HG02840 (cell line): ENCODE data around the gene CACNA1C.

Experiments used
- ATAC-seq: cut with Tn5 transposase; IDR thresholded peaks from one replicate; pipeline ENCODE4 v1.9.1; 2021; ENCODE audit warnings: mild to moderate bottlenecking, moderate library complexity, moderate number of reproducible peaks; ENCODE audit not compliant: unreplicated experiment, low FRiP score

The CACNA1C gene

DNA sequence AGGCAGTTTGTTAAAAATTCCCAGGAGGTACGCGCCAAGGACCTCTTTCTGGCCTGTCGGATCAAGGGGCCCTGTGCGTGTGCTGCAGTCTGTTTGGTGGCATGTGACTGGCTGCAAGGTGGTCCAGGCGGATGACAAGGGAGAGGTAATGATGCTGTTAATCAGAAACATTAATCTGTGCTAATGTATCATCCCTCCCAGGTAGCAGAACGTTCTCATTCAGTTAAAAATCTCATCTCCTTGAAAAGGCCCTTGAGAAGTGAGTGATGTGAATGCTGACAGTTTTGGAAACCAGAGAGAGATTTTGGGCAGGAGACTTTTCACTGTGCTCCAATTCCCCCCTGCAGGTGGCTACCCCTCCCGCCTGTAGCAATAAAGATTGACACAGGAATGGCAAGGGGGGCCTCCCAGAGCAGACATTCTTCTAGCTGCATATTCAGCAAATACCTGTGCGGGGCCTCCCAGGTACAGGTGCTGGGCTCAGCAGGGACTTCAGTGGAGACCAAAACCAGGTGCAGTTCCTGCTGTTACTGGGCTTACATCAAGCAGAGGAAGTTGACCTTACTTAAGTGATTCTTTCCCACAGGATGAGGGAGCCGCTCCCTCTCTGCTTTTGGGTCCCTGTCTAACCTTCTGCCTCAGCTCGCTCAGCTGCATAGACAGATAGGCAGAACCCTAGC lies 364.8 kb downstream of the CACNA1C start:
- no peak for ATAC-seq

GRCh38 chr12:2418579-2418978 lies 365.8 kb downstream of the CACNA1C start:
- ATAC-seq, result no peak

DNA sequence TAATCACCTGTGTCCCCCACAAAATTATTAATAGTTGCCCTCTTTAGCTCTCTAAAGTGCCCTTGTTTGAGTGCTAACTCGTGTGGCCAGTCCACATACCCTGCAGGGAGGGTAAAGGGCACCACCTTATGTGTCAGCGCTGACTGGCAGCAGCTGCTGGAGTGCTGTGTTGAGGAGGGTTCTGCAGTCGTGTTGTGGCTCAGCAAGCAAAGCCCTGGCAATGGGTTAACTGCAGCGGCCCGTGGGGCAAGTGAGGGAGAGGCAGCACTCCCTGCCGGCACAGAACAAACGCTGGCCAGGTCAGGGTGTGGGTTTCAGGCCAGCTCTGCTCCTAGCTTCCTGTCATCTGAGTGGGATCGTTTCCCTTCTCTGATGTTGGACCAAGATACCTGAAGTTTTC lies 369.8 kb downstream of the CACNA1C start:
- ATAC-seq, result no peak

GRCh38 chr12:2429032-2429431 lies 376.2 kb downstream of the CACNA1C start:
- ATAC-seq, result no peak

GRCh38 chr12:2431810-2432209 lies 379.0 kb downstream of the CACNA1C start:
- no peak for ATAC-seq

- ATAC-seq, result no peak
Measured at GRCh38 chr12:2432856-2433255, 380.1 kb downstream of the CACNA1C start.

- ATAC-seq, result no peak
Measured at GRCh38 chr12:2435511-2435910, 382.7 kb downstream of the CACNA1C start.

GRCh38 chr12:2439332-2440100 lies 386.7 kb downstream of the CACNA1C start:
- no peak for ATAC-seq

DNA sequence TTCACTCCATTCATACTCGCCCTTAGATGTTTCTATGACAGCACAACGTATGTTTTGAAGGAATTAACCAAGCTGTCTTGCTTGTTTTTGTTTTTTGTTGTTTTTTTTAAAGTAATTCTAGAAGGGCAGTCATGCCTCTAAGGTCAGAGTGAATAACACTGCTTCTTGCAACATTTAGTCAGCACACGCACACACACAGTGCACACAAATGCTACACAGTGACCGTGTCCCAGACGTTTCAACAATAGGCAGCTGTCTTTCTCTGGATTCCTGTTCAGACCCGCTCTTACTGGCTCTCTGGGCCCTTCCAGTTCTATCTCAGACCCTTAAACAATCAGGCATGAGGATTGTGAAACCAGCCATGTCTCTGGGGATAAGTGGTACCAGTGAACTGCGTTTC lies 391.0 kb downstream of the CACNA1C start:
- ATAC-seq, result no peak

DNA sequence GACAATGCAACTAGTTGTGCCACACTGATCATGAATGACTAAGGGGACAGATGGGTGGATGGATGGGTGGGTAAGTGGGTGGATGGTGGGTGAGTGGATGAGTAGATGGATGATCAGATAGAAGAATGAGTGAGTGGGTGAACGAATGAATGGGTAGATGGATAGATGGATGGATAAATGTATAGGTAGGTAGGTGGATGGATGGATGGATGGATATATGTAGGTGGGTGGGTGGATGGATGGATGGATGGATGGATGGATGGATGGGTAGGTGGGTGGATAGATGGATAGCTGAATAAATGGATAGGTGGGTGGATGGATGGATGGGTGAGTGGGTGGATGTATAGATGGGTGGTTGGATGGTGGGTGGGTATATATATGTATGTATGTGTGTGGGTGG lies 393.2 kb downstream of the CACNA1C start:
- no peak for ATAC-seq

GRCh38 chr12:2447861-2448260 lies 395.1 kb downstream of the CACNA1C start:
- no peak for ATAC-seq

- no peak for ATAC-seq
Measured at GRCh38 chr12:2449586-2449985, 396.8 kb downstream of the CACNA1C start.

- no peak for ATAC-seq
Measured at GRCh38 chr12:2450553-2450952, 397.8 kb downstream of the CACNA1C start.

- no peak for ATAC-seq
Measured at GRCh38 chr12:2451025-2451424, 398.2 kb downstream of the CACNA1C start.

- ATAC-seq, result no peak
Measured at GRCh38 chr12:2451497-2451896, 398.7 kb downstream of the CACNA1C start.

- ATAC-seq, result no peak
Measured at GRCh38 chr12:2453076-2453760, 400.4 kb downstream of the CACNA1C start.

GRCh38 chr12:2453761-2454090 lies 400.9 kb downstream of the CACNA1C start:
- ATAC-seq, result no peak

- ATAC-seq, result no peak
Measured at GRCh38 chr12:2454601-2455177, 401.9 kb downstream of the CACNA1C start.

- ATAC-seq, result no peak
Measured at GRCh38 chr12:2455410-2455809, 402.6 kb downstream of the CACNA1C start.

DNA sequence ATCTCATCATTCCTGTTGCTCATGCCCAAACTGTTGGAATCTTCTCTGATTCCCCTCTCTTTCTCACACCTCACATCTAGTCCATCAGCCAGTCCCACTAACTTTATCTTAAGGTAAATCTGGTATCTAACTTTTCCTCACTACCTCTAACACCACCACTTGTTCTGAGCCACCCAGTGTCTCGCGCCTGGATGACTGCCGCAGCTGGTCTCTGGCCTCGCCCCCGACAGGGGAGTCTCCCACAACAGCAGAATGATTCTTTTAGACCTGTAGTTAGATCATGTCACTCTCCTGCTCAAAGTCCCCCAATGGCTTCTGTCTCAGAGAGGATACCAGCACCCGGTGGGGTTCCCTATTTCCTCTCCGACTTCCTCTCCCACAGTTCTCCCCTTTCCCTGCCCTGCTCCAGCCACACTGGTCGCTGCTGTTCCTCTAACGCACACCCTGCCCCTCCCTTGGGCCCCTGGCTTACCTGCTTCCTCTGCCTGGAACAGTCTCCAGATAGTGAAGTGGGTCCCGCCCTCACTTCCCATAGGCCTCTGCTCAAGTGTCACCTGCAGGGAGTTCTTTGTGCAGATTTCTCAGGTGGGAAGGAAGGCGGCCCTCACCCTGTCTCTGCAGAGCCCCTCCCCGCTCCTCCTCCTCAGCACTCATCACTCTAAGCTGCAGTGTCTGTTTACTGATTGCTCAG lies 403.5 kb downstream of the CACNA1C start:
- no peak for ATAC-seq

GRCh38 chr12:2456813-2457186 lies 404.0 kb downstream of the CACNA1C start:
- ATAC-seq, result no peak
